ENCODE data around the gene XYLT2. TPM values are rescaled to one million over a fixed set of nuclear protein-coding genes. Genes with fewer than 3 reads are reported as not detected.

The XYLT2 gene
- total RNA-seq, 1 experiment from 2014 or later, result 26.4 TPM

DNA sequence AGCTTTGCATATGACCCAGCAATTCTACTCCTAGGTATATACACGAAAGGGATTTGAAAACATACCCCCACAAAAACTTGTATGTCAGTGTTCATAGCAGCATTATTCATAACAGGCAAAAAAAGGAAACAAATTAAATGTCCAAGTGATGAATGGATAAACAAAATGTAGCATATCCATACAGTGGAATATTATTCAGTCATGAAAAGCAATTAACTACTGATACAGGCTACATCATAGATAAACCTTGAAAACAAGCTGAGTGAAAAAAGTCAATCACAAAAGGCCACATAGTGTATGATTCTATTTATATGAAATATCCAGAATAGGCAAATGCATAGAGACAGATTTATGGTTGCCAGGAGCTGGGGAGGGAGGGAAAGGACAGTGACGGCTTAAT, 27.8 kb downstream of the XYLT2 start:
- no peak overlapping the region for H4K91ac ChIP-seq (ENCODE audit: insufficient read length, low read depth, low read length)
- H3K4me2 ChIP-seq (ENCODE audit: insufficient read depth, insufficient read length, low read length), result peak overlapping the region; percentile 57
- no peak overlapping the region for H3K23ac ChIP-seq (ENCODE audit: insufficient read length, low read depth, low read length)
- H3K27me3 Mint-ChIP-seq (ENCODE audit: low read depth), result no peaks in the 10 kb centered on the region
- peak overlapping the region; percentile 98 to 99 for H3K4me3 Mint-ChIP-seq
- no peak overlapping the region for H2BK15ac ChIP-seq (ENCODE audit: low read depth, low read length)
- H3K56ac ChIP-seq (ENCODE audit: insufficient read length, low read depth, low read length), result no peak overlapping the region
- peaks cover 12 to 50% (median 46%) of the 10 kb centered on the region in 3 experiments; a peak in 6 of 7 replicates for H3K36me3 Mint-ChIP-seq (ENCODE audit: insufficient read depth in 1 of 3, low read depth in 3 of 3)
- no peaks in the 10 kb centered on the region for H3K9me3 ChIP-seq (ENCODE audit: control insufficient read depth, low read depth, low read length)
- H2BK120ac ChIP-seq (ENCODE audit: low read depth, low read length, poor library complexity, severe bottlenecking), result no peak overlapping the region
- H2AFZ ChIP-seq (ENCODE audit: low read length), result no peak overlapping the region
- H3K4ac ChIP-seq (ENCODE audit: low read depth, low read length), result no peak overlapping the region
- no peak for DNase-seq
- no CpG with 5 or more reads among the region's 2 CpGs for WGBS (ENCODE audit: extremely low coverage, insufficient read length, low lambda C conversion rate)
- no peak overlapping the region for H3T11ph ChIP-seq (ENCODE audit: low read length)
- no peak overlapping the region for H2BK12ac ChIP-seq (ENCODE audit: insufficient read length, low read depth, low read length)
- H3K79me2 ChIP-seq (ENCODE audit: insufficient read depth, low read length), result peaks cover 3% of the 10 kb centered on the region; the same call in 1 of the 2 replicates
- H3K14ac ChIP-seq (ENCODE audit: insufficient read depth, low read length), result no peak overlapping the region
- H2AK5ac ChIP-seq (ENCODE audit: insufficient read length, low read length), result no peak overlapping the region
- H4K5ac ChIP-seq (ENCODE audit: insufficient read length, low read depth, low read length), result no peak overlapping the region
- no peaks in the 10 kb centered on the region for H3K23me2 ChIP-seq (ENCODE audit: insufficient read length, low read depth, low read length, poor library complexity, severe bottlenecking)
- H3K27ac Mint-ChIP-seq, result no peak overlapping the region
- peak overlapping the region; percentile 85 for H3K9ac ChIP-seq (ENCODE audit: extremely low read depth, insufficient read length, low read length)
- H3K27me3 ChIP-seq (ENCODE audit: insufficient read depth, low read length), result no peaks in the 10 kb centered on the region
- no peak overlapping the region for H2BK5ac ChIP-seq (ENCODE audit: insufficient read length, low read length)
- TF ChIP-seq, protein P1, sequence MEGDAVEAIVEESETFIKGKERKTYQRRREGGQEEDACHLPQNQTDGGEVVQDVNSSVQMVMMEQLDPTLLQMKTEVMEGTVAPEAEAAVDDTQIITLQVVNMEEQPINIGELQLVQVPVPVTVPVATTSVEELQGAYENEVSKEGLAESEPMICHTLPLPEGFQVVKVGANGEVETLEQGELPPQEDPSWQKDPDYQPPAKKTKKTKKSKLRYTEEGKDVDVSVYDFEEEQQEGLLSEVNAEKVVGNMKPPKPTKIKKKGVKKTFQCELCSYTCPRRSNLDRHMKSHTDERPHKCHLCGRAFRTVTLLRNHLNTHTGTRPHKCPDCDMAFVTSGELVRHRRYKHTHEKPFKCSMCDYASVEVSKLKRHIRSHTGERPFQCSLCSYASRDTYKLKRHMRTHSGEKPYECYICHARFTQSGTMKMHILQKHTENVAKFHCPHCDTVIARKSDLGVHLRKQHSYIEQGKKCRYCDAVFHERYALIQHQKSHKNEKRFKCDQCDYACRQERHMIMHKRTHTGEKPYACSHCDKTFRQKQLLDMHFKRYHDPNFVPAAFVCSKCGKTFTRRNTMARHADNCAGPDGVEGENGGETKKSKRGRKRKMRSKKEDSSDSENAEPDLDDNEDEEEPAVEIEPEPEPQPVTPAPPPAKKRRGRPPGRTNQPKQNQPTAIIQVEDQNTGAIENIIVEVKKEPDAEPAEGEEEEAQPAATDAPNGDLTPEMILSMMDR (conservative IDR thresholded peaks at IDR 0.05), result no peak
- H4K20me1 ChIP-seq (ENCODE audit: control insufficient read depth, insufficient read depth, insufficient read length), result no peaks in the 10 kb centered on the region
- no peak overlapping the region for H3K18ac ChIP-seq (ENCODE audit: insufficient read length, low read depth, low read length)
- no peaks in the 10 kb centered on the region for H3K9me3 Mint-ChIP-seq
- H3K79me1 ChIP-seq (ENCODE audit: insufficient read depth, low read depth, low read length, poor library complexity, severe bottlenecking), result peaks cover 8% of the 10 kb centered on the region
- peaks cover 14 to 15% of the 10 kb centered on the region in 2 experiments for H3K4me1 Mint-ChIP-seq
- no peak overlapping the region for H3K27ac ChIP-seq (ENCODE audit: insufficient read length, low read depth, low read length)
- no peak overlapping the region for H2BK20ac ChIP-seq (ENCODE audit: low read depth, low read length, poor library complexity, severe bottlenecking)
- H3K4me1 ChIP-seq (ENCODE audit: insufficient read depth, low read length), result peaks cover 2% of the 10 kb centered on the region; the same call in 1 of the 2 replicates
- H4K8ac ChIP-seq (replicated peaks; ENCODE audit: insufficient read length, low read depth, low read length), result no peak overlapping the region
